SJCRH30 (cell line): ENCODE results near the gene IER5L. TPM values are rescaled to one million over a fixed set of nuclear protein-coding genes. Genes with fewer than 3 reads are reported as not detected.
"Not testable (repeated sequence)": the region's sequence is repeated elsewhere in the genome, so short reads cannot be mapped to it uniquely, and the experiment has no call there.

Experiments
- DNase-seq, 2 experiments: peaks; one replicate each; pipeline ENCODE4 v3.0.0-alpha.2; 2015 to 2020
- H3K27ac ChIP-seq: fragments of 250-450 bp; sonication (Bioruptor Pico); 2 replicates; pipeline ENCODE4 v1.5.1; 2020; ENCODE audit warnings: mild to moderate bottlenecking, moderate library complexity
- H3K27me3 ChIP-seq: fragments of 250-450 bp; sonication (Bioruptor Pico); 2 replicates; pipeline ENCODE4 v1.5.1; 2020; ENCODE audit warnings: mild to moderate bottlenecking, moderate library complexity
- H3K36me3 ChIP-seq: fragments of 250-450 bp; sonication (Bioruptor Pico); 2 replicates; pipeline ENCODE4 v1.5.1; 2020; ENCODE audit warnings: mild to moderate bottlenecking, moderate library complexity
- H3K4me1 ChIP-seq: fragments of 250-450 bp; sonication (Bioruptor Pico); 2 replicates; pipeline ENCODE4 v1.5.1; 2020; ENCODE audit warnings: mild to moderate bottlenecking, moderate library complexity
- H3K4me3 ChIP-seq: fragments of 250-450 bp; sonication (Bioruptor Pico); 2 replicates; pipeline ENCODE4 v1.5.1; 2020; ENCODE audit warnings: mild to moderate bottlenecking, moderate library complexity
- H3K9me3 ChIP-seq: fragments of 250-450 bp; sonication (Bioruptor Pico); replicated peaks from 2 replicates; pipeline ENCODE4 v1.5.1; 2020; ENCODE audit warnings: mild to moderate bottlenecking, moderate library complexity
- total RNA-seq: library from RNA; depleted of rRNA; stranded (reverse); fragments of >200 nt; shearing (Covaris generic); gene quantifications from 2 replicates; pipeline ENCODE4 v1.2.3, GENCODE V29; 2014

IER5L gene
- total RNA-seq, 1 experiment from 2014 or later = 2.8 TPM

DNA sequence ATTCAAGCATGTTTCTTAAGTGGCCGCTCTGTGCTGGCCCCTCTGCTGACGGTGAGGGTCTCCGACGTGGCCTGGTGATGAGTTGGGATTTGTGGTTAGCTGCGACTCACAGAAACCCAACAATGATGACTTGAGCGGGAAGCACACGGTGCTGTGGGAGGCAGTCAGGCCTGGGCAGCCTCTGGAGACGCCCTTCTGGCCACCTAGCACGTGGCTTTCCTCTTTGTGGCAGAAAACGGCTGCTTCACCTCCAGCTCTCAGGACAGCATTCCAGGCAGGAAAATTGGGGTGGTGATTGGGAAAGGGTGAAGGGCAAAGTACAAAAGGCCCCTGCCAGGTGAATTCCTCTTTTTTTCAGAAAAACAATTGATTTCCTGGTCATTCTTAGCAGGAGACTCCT lies 17.5 kb upstream of the IER5L start:
- no peak overlapping the region for H3K27ac ChIP-seq
- H3K27me3 ChIP-seq = no peaks in the 10 kb centered on the region
- no peak overlapping the region for H3K4me3 ChIP-seq
- no peaks in the 10 kb centered on the region for H3K36me3 ChIP-seq
- H3K9me3 ChIP-seq = peaks cover 6% of the 10 kb centered on the region
- no peaks in the 10 kb centered on the region for H3K4me1 ChIP-seq
- DNase-seq = no peak

DNA sequence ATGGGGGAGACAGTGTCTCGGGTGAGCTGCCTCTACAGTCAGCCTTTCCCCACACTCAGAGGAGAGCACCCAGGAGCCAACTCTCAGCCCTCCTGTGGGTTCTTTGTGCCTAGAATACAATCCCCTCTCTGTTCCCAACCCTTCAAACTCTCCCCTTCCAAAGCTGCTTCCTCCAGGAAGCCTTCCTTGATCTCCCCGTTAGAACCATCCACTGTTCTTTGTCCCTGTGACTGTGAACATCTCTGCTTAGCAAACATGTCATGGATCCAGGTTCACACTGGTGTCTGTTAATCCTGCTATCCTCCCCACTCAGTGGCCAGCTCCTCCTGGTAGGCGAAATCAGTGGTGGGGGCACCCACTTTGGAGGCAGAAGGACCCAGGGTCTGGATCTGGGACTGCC lies 16.2 kb upstream of the IER5L start:
- DNase-seq = no peak
- H3K4me1 ChIP-seq = no peaks in the 10 kb centered on the region
- H3K36me3 ChIP-seq = no peaks in the 10 kb centered on the region
- H3K9me3 ChIP-seq = peaks cover 6% of the 10 kb centered on the region
- no peak overlapping the region for H3K4me3 ChIP-seq
- H3K27me3 ChIP-seq = no peaks in the 10 kb centered on the region
- H3K27ac ChIP-seq = no peak overlapping the region

DNA sequence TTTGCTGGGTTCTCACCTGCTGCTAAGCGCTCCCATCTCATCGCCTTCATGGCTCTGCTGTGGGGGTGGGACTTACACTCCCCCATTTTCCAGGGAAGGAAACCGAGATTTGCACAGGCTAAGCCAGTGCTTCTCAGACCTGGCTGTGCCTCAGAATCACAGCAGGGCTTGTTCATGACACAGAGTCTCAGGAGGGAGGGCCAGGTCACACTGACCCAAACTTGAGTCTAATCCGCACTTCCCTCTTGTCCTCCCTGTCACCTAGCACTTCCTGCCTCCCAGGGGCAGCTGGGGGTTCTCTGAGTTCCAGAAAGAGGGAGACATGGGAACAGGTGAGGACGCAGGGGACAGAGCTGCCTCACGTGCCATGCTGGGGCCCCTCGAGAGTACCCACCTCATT lies 15.6 kb upstream of the IER5L start:
- Histone ChIP-seq H3K4me1 (no peaks in the 10 kb centered on the region), H3K36me3 (no peaks in the 10 kb centered on the region), H3K27me3 (no peaks in the 10 kb centered on the region), H3K9me3 (peaks cover 6% of the 10 kb centered on the region), H3K27ac (no peak overlapping the region), H3K4me3 (no peak overlapping the region)
- DNase-seq = no peak

DNA sequence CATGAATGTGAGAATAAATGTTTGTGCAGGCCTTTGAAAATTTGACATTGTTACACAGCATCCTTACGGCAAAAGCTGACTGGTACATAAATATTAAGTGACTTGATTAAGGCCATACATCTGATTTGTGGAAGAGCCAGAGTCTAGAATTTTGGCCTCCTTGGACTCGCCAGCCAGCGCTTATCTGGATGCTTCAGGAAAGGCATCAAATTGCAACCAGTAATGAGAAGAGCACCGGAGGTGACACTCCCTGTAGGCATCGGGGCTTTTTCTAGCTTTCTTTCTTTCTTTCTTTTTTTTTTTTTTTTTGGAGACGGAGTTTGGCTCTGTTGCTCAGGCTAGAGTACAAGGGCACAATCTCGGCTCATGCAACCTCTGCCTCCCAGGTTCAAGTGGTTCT lies 13.2 kb upstream of the IER5L start:
- Histone ChIP-seq H3K27me3 (no peaks in the 10 kb centered on the region), H3K36me3 (no peaks in the 10 kb centered on the region)

DNA sequence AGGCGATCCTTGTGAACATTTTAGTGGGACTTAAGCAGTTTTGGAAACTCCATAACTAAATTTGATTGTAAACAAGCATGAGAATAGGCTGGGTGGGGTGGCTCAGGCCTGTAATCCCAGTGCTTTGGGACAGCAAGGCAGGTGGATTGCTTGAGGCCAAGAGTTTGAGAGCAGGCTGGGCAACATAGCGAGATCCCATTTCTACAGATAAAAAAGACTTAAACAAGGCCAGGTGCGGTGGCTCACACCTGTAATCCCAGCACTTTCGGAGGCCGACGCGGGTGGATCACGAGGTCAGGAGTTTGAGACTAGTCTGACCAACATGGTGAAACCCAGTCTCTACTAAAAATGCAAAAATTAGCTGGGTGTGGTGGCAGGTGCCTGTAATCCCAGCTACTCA lies 11.9 kb upstream of the IER5L start:
- not testable (repeated sequence) for H3K4me1 ChIP-seq, H3K4me3 ChIP-seq, H3K36me3 ChIP-seq, H3K27me3 ChIP-seq, H3K27ac ChIP-seq, DNase-seq
- H3K9me3 ChIP-seq = peaks cover 11% of the 10 kb centered on the region

More for the DNA sequence above, 13.2 kb upstream of the IER5L start:
- Histone ChIP-seq H3K27ac (no peak overlapping the region), H3K4me1 (no peaks in the 10 kb centered on the region), H3K9me3 (peaks cover 11% of the 10 kb centered on the region), H3K4me3 (no peak overlapping the region)
- DNase-seq = no peak

DNA sequence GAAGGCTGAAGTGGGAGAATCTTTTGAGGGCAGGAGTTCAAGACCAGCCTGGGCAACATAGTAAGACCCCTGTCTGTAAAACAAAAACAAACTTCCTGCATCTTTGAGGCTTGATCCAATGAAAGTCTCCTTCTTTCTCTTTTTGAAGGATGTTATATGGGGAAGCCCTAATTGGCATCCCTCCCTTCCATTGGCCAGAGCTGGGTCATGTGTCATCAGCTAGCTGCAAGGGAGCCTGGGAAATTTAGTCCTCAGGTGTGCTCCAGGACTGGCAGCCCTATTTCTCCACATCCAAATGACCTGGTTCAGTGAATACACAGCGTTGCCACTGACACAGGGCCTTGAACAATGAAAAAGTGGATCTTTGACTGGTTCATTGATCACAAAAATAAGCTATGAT lies 9.0 kb upstream of the IER5L start:
- no peaks in the 10 kb centered on the region for H3K27me3 ChIP-seq
- no peaks in the 10 kb centered on the region for H3K4me1 ChIP-seq
- no peak overlapping the region for H3K4me3 ChIP-seq
- no peaks in the 10 kb centered on the region for H3K36me3 ChIP-seq
- no peak for DNase-seq
- peaks cover 5% of the 10 kb centered on the region for H3K9me3 ChIP-seq
- H3K27ac ChIP-seq = no peak overlapping the region

DNA sequence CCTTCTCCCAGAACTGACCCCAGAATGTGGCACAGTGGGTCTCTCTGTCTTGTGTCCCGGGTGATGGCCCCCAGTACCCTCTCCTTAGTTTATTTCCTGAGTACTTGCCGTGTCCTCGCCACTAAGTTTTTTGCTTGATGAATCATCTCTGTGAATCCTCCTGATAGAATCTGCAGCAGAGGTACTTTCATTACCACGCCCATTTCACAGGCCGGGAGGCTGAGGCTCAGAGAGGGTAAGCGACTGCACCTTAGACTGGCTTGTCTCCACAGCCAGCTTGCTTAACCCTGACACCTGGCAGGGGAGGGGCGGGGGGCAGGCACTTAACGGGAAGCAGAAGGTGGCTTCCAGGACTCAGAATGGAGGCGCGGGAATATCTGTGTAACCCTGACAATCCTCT lies 7.9 kb upstream of the IER5L start:
- Histone ChIP-seq H3K4me3 (no peak overlapping the region), H3K27ac (no peak overlapping the region), H3K27me3 (no peaks in the 10 kb centered on the region), H3K36me3 (no peaks in the 10 kb centered on the region), H3K4me1 (peaks cover 7% of the 10 kb centered on the region), H3K9me3 (0 out of 2 replicates have a peak, but pooled peaks cover 5% of the 10 kb centered on the region)
- DNase-seq = no peak

DNA sequence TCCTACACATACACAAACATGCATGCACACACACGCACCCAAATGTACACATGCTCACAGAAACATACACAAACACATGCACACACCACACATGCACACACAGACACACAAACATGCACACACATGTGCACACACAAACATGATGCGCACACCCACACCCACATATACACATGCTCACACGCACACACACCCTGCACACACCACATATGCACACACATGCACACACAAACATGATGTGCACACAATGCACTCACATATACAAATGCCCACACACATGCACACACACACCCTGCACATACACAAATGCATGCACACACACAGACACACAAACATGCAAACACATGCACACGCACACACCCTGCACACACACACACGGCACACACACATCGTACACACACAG lies 7.3 kb upstream of the IER5L start:
- H3K36me3 ChIP-seq = no peaks in the 10 kb centered on the region
- 0 out of 2 replicates have a peak, but pooled peaks cover 5% of the 10 kb centered on the region for H3K9me3 ChIP-seq
- H3K4me3 ChIP-seq = no peak overlapping the region
- H3K27ac ChIP-seq = no peak overlapping the region
- H3K4me1 ChIP-seq = peaks cover 13% of the 10 kb centered on the region
- no peak for DNase-seq
- no peaks in the 10 kb centered on the region for H3K27me3 ChIP-seq

DNA sequence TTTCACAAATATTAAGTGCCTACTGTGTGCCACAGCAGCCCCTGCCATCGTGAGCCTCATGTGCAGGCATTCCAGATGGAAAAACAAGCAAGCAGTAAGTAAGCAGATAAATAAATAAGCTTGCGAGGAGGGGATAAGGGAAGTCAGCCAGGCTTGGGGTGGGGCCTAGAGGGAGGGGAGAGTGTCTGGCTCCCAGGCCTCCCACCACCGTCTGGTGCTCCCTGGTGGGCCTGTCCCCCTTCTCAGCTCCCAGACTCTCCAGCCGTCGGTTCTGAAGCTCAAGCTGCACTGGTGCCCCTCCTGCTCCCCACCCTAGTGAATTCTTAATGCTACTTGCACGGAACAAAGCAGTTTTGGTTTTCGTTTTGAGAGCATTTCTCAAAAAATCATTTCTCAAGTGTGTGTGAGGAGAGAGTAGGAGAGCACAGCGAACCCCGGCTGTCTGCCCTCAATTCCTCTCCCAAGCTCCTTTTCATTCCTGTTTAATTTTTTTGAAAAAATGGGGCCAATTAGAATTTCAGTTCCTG lies 6.6 kb upstream of the IER5L start:
- Histone ChIP-seq H3K4me1 (peaks cover 13% of the 10 kb centered on the region), H3K4me3 (no peak overlapping the region), H3K27ac (no peak overlapping the region), H3K9me3 (0 out of 2 replicates have a peak, but pooled peaks cover 5% of the 10 kb centered on the region), H3K36me3 (no peaks in the 10 kb centered on the region), H3K27me3 (no peaks in the 10 kb centered on the region)
- no peak for DNase-seq

DNA sequence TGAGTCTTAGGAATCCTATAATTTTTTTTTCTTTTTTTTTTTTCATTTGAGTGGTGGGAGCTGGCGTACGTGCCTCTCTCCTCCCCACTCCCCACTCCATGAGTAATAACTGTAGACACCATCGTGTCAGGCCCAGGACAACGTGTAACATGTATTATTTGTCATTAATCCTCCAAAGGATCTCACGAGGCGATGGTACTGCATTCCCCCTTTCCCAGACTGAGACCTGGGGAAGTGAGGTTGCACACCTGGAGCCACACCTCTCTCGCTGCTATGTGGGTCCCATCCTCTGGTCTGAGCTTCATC lies 6.1 kb upstream of the IER5L start:
- Histone ChIP-seq H3K36me3 (no peaks in the 10 kb centered on the region), H3K27me3 (no peaks in the 10 kb centered on the region), H3K4me3 (no peak overlapping the region), H3K9me3 (0 out of 2 replicates have a peak, but pooled peaks cover 5% of the 10 kb centered on the region), H3K4me1 (peaks cover 13% of the 10 kb centered on the region), H3K27ac (no peak overlapping the region)
- DNase-seq = no peak

DNA sequence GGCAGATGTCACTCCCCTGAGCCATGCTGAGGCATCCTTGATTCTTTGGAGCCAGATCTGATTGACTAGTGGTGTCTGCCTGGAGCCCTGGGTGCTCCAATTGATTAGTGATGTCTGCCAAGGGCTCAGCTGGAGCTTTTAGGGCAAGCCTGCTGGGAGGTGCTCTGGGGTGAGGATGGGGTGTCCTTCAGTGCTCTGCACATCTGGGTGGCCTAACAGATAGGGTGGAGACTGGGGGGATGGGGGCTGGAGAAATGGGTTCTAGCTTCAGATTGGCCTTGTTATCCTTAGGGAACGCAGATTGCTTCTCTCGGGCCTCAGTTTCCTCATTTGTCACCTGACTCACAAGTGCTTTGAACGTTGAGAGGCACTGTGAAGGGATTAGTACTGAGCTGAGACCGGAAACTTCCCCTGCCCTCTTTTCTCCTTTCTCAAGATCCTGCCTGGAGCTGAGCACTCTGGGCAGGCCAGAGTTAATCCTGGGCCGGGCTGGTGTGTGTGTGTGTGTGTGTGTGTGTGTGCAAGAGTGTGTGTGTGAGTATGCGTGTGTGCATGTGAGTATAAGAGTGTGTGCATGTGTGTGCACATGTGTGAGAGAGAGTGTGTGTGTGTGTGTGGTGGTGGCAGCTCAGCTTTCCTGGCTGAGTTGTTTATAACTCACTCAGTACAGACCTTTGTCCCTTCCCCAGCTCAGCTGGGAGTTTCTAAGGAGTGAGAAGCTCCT lies 5.6 kb upstream of the IER5L start:
- peaks cover 13% of the 10 kb centered on the region for H3K4me1 ChIP-seq
- H3K27me3 ChIP-seq = no peaks in the 10 kb centered on the region
- H3K9me3 ChIP-seq = 0 out of 2 replicates have a peak, but pooled peaks cover 5% of the 10 kb centered on the region
- no peak overlapping the region for H3K27ac ChIP-seq
- H3K36me3 ChIP-seq = no peaks in the 10 kb centered on the region
- DNase-seq = peak; percentile 28 to 46
- no peak overlapping the region for H3K4me3 ChIP-seq

DNA sequence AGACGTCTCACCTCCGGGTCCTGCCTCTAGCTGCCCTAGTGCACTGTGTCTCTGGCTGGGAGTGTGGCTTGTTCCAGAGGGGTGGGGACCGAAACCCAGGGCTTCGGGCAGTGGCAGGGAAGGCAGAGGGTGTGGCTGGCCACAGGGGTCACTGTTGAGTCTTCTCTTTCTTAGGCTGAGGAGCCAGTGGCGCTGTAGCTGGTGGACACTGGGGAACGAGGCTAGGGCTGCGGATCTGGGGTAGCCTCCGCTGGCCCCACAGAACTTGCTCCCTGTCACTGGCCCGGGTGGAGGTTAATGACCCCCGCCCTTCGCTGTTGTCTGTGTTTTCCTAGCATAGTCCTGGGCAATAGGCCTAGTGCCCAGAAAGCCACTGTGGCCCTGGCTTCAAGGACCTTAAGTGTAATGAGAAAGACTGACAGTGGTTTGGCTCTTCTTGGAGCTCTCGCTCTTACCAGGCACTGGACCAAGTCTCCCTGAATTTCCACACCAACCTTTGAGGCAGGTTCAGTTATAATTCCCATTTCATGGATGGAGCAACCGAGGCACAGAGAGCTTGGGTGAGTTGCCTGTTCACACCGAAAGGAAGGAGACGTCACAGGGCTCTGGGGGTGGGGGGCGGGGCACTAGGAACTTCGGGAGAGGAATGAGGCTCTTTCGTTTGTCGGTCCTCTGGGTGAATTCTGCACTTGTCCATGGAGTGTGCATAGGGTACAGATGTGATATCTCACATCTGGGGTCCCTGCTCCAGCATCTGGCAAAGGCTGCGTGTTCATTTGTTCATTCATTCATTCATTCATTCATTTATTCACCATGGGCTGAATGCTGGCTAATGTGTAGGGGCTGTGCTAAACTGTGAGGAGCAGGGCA lies 4.8 kb upstream of the IER5L start:
- no peak overlapping the region for H3K4me3 ChIP-seq
- H3K9me3 ChIP-seq = 0 out of 2 replicates have a peak, but pooled peaks cover 5% of the 10 kb centered on the region
- H3K4me1 ChIP-seq = peaks cover 13% of the 10 kb centered on the region
- H3K27ac ChIP-seq = no peak overlapping the region
- no peaks in the 10 kb centered on the region for H3K27me3 ChIP-seq
- H3K36me3 ChIP-seq = no peaks in the 10 kb centered on the region
- DNase-seq = peak; percentile 38 to 45

DNA sequence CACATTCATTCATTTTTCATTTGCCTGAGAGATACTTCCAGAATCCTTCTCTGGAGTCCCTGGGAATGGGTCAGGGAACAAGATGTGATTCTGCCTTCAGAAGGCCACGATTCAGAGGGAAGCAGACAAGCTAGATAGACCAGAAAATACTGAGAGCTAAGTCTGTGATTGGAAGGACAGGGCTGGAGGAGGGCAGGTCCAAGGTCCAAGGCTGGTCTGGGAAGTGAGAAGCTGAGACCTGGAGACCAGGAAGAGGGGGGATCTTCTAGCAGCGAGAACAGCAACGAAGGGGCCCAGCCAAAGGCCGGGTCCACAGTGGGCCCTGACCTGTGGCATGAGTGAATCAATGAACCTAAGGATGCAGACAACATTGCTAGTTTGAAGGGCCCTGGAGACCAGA lies 4.1 kb upstream of the IER5L start:
- 0 out of 2 replicates have a peak, but pooled peaks cover 3% of the 10 kb centered on the region for H3K9me3 ChIP-seq
- H3K4me3 ChIP-seq = no peak overlapping the region
- H3K27me3 ChIP-seq = no peaks in the 10 kb centered on the region
- H3K27ac ChIP-seq = no peak overlapping the region
- peaks cover 13% of the 10 kb centered on the region for H3K4me1 ChIP-seq
- no peaks in the 10 kb centered on the region for H3K36me3 ChIP-seq
- DNase-seq = no peak

DNA sequence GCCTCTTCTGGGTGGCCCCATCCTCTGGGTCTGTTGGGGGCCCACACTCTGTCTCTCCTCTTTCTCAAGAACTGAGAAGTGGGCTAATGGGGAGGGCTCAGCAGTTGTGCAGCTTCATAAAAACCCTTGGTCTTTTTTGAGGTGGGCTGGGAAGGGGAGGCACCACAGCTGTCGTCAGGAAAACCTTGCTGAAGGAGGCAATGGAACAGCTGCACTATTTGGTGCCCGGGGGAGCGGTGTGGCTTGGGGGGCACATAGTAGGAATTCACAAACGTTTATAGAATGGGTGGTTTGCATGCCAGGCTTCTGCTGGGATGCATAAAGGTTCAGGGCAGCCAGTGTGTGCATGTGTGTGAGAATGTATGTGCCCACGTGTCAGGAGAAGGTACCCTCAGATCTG lies 3.2 kb upstream of the IER5L start:
- no peaks in the 10 kb centered on the region for H3K9me3 ChIP-seq
- H3K27me3 ChIP-seq = no peaks in the 10 kb centered on the region
- H3K4me1 ChIP-seq = peaks cover 13% of the 10 kb centered on the region
- DNase-seq = peak; percentile 62 to 77
- no peaks in the 10 kb centered on the region for H3K36me3 ChIP-seq
- H3K27ac ChIP-seq = no peak overlapping the region
- H3K4me3 ChIP-seq = no peak overlapping the region
